Activated CD8-positive, alpha-beta T cell treated with anti-CD3 and anti-CD28 coated beads, Interleukin-2, amount 10 ng/mL, durations not matched to agents 7 days and 5 days (primary cell): ENCODE data around the gene TAS2R5. TPM values are rescaled to one million over a fixed set of nuclear protein-coding genes. Genes with fewer than 3 reads are reported as not detected.
"Not testable (repeated sequence)": the region's sequence is repeated elsewhere in the genome, so short reads cannot be mapped to it uniquely, and the experiment has no call there.

Source experiments
- ATAC-seq: fragments of 150-1000 bp; cut with Tn5 transposase; one replicate; pipeline ENCODE4 v1.10.0; 2021; ENCODE audit warnings: moderate library complexity
- CTCF ChIA-PET: fragments of 350-600 bp; sonication (Branson Sonifier 250); formaldehyde crosslinking; loops from one replicate; lab custom pipeline; 2021; ENCODE audit warnings: antibody characterized with exemption; lab: Charles Lee
- POLR2A ChIA-PET: fragments of 350-600 bp; sonication (Branson Sonifier 250); formaldehyde crosslinking; loops from one replicate; lab custom pipeline; 2021; ENCODE audit warnings: antibody characterized with exemption; lab: Charles Lee
- DNase-seq: peaks from one replicate; pipeline ENCODE4 v3.0.0-alpha.2; 2020
- H3K27ac Mint-ChIP-seq: one replicate; pipeline ENCODE4 v1.8.0; 2021; ENCODE audit warnings: mild to moderate bottlenecking, mixed read lengths
- H3K27me3 Mint-ChIP-seq: one replicate; pipeline ENCODE4 v1.8.0; 2021; ENCODE audit warnings: low read depth, mixed read lengths
- H3K36me3 Mint-ChIP-seq: one replicate; pipeline ENCODE4 v1.8.0; 2021; ENCODE audit warnings: low read depth, mixed read lengths
- H3K4me1 Mint-ChIP-seq: one replicate; pipeline ENCODE4 v1.8.0; 2021; ENCODE audit warnings: low read depth, mixed read lengths
- H3K4me3 Mint-ChIP-seq: one replicate; pipeline ENCODE4 v1.8.0; 2021; ENCODE audit warnings: mild to moderate bottlenecking, mixed read lengths
- H3K9me3 Mint-ChIP-seq: one replicate; pipeline ENCODE4 v1.8.0; 2022; ENCODE audit warnings: mixed read lengths; ENCODE audit not compliant: insufficient read depth
- total RNA-seq, 2 experiments: library from RNA; stranded (reverse); gene quantifications; one replicate each; pipeline ENCODE4 v1.2.3, GENCODE V29; 2021

TAS2R5 gene
- total RNA-seq, 2 experiments from 2014 or later: 0.63 to 0.99 TPM

- DNase-seq: no peak
- ChIA-PET POLR2A (no interaction called here), CTCF (no interaction called here)
- no peak overlapping the region for H3K4me3 Mint-ChIP-seq
- no peak overlapping the region for H3K27ac Mint-ChIP-seq
- H3K9me3 Mint-ChIP-seq: no peaks in the 10 kb centered on the region
- H3K4me1 Mint-ChIP-seq: no peaks in the 10 kb centered on the region
- no peaks in the 10 kb centered on the region for H3K27me3 Mint-ChIP-seq
- no peaks in the 10 kb centered on the region for H3K36me3 Mint-ChIP-seq
- no peak for ATAC-seq
These were observed 1.7 kb upstream of the TAS2R5 start for GRCh38 chr7:141788296-141788695.

GRCh38 chr7:141792526-141792925 lies 2.5 kb downstream of the TAS2R5 start:
- H3K9me3 Mint-ChIP-seq: no peaks in the 10 kb centered on the region
- ChIA-PET CTCF (no interaction called here), POLR2A (no interaction called here)
- H3K4me1 Mint-ChIP-seq: no peaks in the 10 kb centered on the region
- H3K27ac Mint-ChIP-seq: no peak overlapping the region
- H3K4me3 Mint-ChIP-seq: no peak overlapping the region
- DNase-seq (no peak), ATAC-seq (no peak)
- H3K36me3 Mint-ChIP-seq: no peaks in the 10 kb centered on the region
- no peaks in the 10 kb centered on the region for H3K27me3 Mint-ChIP-seq

- H3K36me3 Mint-ChIP-seq: peaks cover 2% of the 10 kb centered on the region
- H3K4me3 Mint-ChIP-seq: no peak overlapping the region
- no peaks in the 10 kb centered on the region for H3K27me3 Mint-ChIP-seq
- no peaks in the 10 kb centered on the region for H3K4me1 Mint-ChIP-seq
- no peak overlapping the region for H3K27ac Mint-ChIP-seq
- POLR2A ChIA-PET: interaction anchor here (0.7 kb wide), 1 partner anchor 333 kb away, joined by 3 read pairs; no protein-coding TSS in a partner anchor
- CTCF ChIA-PET: no interaction called here
- H3K9me3 Mint-ChIP-seq: peaks cover 31% of the 10 kb centered on the region
- no peak for ATAC-seq
- DNase-seq: no peak
These were observed 30.1 kb downstream of the TAS2R5 start for GRCh38 chr7:141820067-141820466.

GRCh38 chr7:141822432-141822831 lies 32.4 kb downstream of the TAS2R5 start:
- ATAC-seq, H3K4me3 Mint-ChIP-seq, H3K4me1 Mint-ChIP-seq, DNase-seq, H3K27ac Mint-ChIP-seq, H3K27me3 Mint-ChIP-seq, H3K36me3 Mint-ChIP-seq, CTCF ChIA-PET, POLR2A ChIA-PET: not testable (repeated sequence)
- H3K9me3 Mint-ChIP-seq: peaks cover 31% of the 10 kb centered on the region

GRCh38 chr7:141837683-141838082 lies 47.7 kb downstream of the TAS2R5 start:
- Mint-ChIP-seq H3K4me3 (no peak overlapping the region), H3K36me3 (no peaks in the 10 kb centered on the region), H3K27ac (no peak overlapping the region), H3K4me1 (no peaks in the 10 kb centered on the region), H3K9me3 (no peaks in the 10 kb centered on the region), H3K27me3 (no peaks in the 10 kb centered on the region)
- ChIA-PET POLR2A (no interaction called here), CTCF (no interaction called here)
- ATAC-seq (no peak), DNase-seq (no peak)

- no peaks in the 10 kb centered on the region for H3K27me3 Mint-ChIP-seq
- H3K4me3 Mint-ChIP-seq: no peak overlapping the region
- ATAC-seq: no peak
- H3K36me3 Mint-ChIP-seq: no peaks in the 10 kb centered on the region
- CTCF ChIA-PET: no interaction called here
- DNase-seq: no peak
- H3K9me3 Mint-ChIP-seq: no peaks in the 10 kb centered on the region
- POLR2A ChIA-PET: no interaction called here
- H3K27ac Mint-ChIP-seq: no peak overlapping the region
- H3K4me1 Mint-ChIP-seq: no peaks in the 10 kb centered on the region
These were observed 48.6 kb downstream of the TAS2R5 start for GRCh38 chr7:141838581-141838980.

GRCh38 chr7:141839256-141839655 lies 49.2 kb downstream of the TAS2R5 start:
- no peaks in the 10 kb centered on the region for H3K4me1 Mint-ChIP-seq
- H3K9me3 Mint-ChIP-seq: no peaks in the 10 kb centered on the region
- H3K27me3 Mint-ChIP-seq: no peaks in the 10 kb centered on the region
- H3K36me3 Mint-ChIP-seq: no peaks in the 10 kb centered on the region
- no peak overlapping the region for H3K4me3 Mint-ChIP-seq
- H3K27ac Mint-ChIP-seq: no peak overlapping the region
- no peak for DNase-seq
- CTCF ChIA-PET: no interaction called here
- POLR2A ChIA-PET: no interaction called here
- no peak for ATAC-seq

GRCh38 chr7:141840708-141841107 lies 50.7 kb downstream of the TAS2R5 start:
- H3K27me3 Mint-ChIP-seq: no peaks in the 10 kb centered on the region
- CTCF ChIA-PET: interaction anchor here (1.5 kb wide), 1 partner anchor 55 kb away, joined by 4 read pairs; no protein-coding TSS in a partner anchor

More at GRCh38 chr7:141840708-141841107, 50.7 kb downstream of the TAS2R5 start:
- ATAC-seq (no peak), DNase-seq (no peak)
- Mint-ChIP-seq H3K4me1 (no peaks in the 10 kb centered on the region), H3K27ac (no peak overlapping the region), H3K4me3 (no peak overlapping the region), H3K36me3 (no peaks in the 10 kb centered on the region), H3K9me3 (no peaks in the 10 kb centered on the region)
- POLR2A ChIA-PET: no interaction called here

Other genes with a start within 250 kb of the TAS2R5 start
- gene AGK, start 238.8 kb upstream of the TAS2R5 start, total RNA-seq: 10 to 100 TPM; 41.0 to 41.2 TPM
- 10 to 100 TPM; 22.9 to 23.3 TPM for gene DENND11, start 88.1 kb upstream of the TAS2R5 start, total RNA-seq
- not detected for gene WEE2, start 81.9 kb upstream of the TAS2R5 start, total RNA-seq
- 100 to 1,000 TPM; 138 to 140 TPM for gene SSBP1, start 51.9 kb upstream of the TAS2R5 start, total RNA-seq
- under 1 TPM; 0.50 to 0.73 TPM for gene TAS2R3, start 26.1 kb upstream of the TAS2R5 start, total RNA-seq
- gene TAS2R4, start 13.5 kb upstream of the TAS2R5 start, total RNA-seq: 1 to 10 TPM in 1 of 2 experiments, under 1 TPM in 1; 0.74 to 1.0 TPM
- gene PRSS37, start 51.3 kb downstream of the TAS2R5 start, total RNA-seq: not detected
- gene OR9A4, start 126.2 kb downstream of the TAS2R5 start, total RNA-seq: not detected
- not detected for gene CLEC5A, start 156.8 kb downstream of the TAS2R5 start, total RNA-seq
- not detected for gene TAS2R38, start 183.6 kb downstream of the TAS2R5 start, total RNA-seq
- not detected for gene MGAM, start 205.7 kb downstream of the TAS2R5 start, total RNA-seq